H9 (cell line): ENCODE data around the gene SNRNP200. TPM values are rescaled to one million over a fixed set of nuclear protein-coding genes. Genes with fewer than 3 reads are reported as not detected.

ENCODE experiments used
- DNase-seq: peaks from one replicate; pipeline ENCODE4 v3.0.0-alpha.2; 2017
- H2AFZ ChIP-seq: one replicate; pipeline ENCODE4 v1.6.1; 2013; ENCODE audit warnings: mild to moderate bottlenecking, low read length, control low read depth, moderate library complexity
- H2AK5ac ChIP-seq: 2 replicates; pipeline ENCODE4 v1.6.1; 2013; ENCODE audit warnings: low read length, control low read depth, mixed read lengths; ENCODE audit not compliant: insufficient read length
- H2BK120ac ChIP-seq: one replicate; pipeline ENCODE4 v1.6.1; 2013; ENCODE audit warnings: low read depth, mild to moderate bottlenecking, low read length, control low read depth, inconsistent platforms; ENCODE audit not compliant: poor library complexity, severe bottlenecking
- H2BK12ac ChIP-seq: 2 replicates; pipeline ENCODE4 v1.6.1; 2013; ENCODE audit warnings: low read length, control low read depth, mixed read lengths, low read depth; ENCODE audit not compliant: insufficient read length
- H2BK15ac ChIP-seq: 2 replicates; pipeline ENCODE4 v1.6.1; 2013; ENCODE audit warnings: low read depth, low read length, control low read depth
- H2BK20ac ChIP-seq: one replicate; pipeline ENCODE4 v1.6.1; 2013; ENCODE audit warnings: low read depth, mild to moderate bottlenecking, low read length, control low read depth, inconsistent platforms; ENCODE audit not compliant: poor library complexity, severe bottlenecking
- H2BK5ac ChIP-seq: 2 replicates; pipeline ENCODE4 v1.6.1; 2013; ENCODE audit warnings: low read length, control low read depth, mixed read lengths; ENCODE audit not compliant: insufficient read length
- H3K14ac ChIP-seq: 2 replicates; pipeline ENCODE4 v1.6.1; 2013; ENCODE audit warnings: low read length, control low read depth; ENCODE audit not compliant: insufficient read depth
- H3K18ac ChIP-seq: 2 replicates; pipeline ENCODE4 v1.6.1; 2013; ENCODE audit warnings: low read depth, mild to moderate bottlenecking, mixed read lengths, low read length, control low read depth; ENCODE audit not compliant: insufficient read length
- H3K23ac ChIP-seq: 2 replicates; pipeline ENCODE4 v1.6.1; 2013; ENCODE audit warnings: low read length, control low read depth, mixed read lengths, low read depth; ENCODE audit not compliant: insufficient read length
- H3K23me2 ChIP-seq: 2 replicates; pipeline ENCODE4 v1.6.1; 2013; ENCODE audit warnings: low read depth, mild to moderate bottlenecking, mixed read lengths, low read length, control low read depth; ENCODE audit not compliant: insufficient read length, poor library complexity, severe bottlenecking
- H3K27ac ChIP-seq: 2 replicates; pipeline ENCODE4 v1.5.1; 2013; ENCODE audit warnings: low read length, control low read depth, mixed read lengths, low read depth; ENCODE audit not compliant: insufficient read length
- H3K27me3 ChIP-seq: 2 replicates; pipeline ENCODE4 v1.6.1; 2013; ENCODE audit warnings: low read length, control low read depth, inconsistent platforms; ENCODE audit not compliant: insufficient read depth
- H3K4ac ChIP-seq: 2 replicates; pipeline ENCODE4 v1.6.1; 2013; ENCODE audit warnings: low read depth, mild to moderate bottlenecking, control low read depth, inconsistent platforms, low read length, moderate library complexity
- H3K4me1 ChIP-seq: 2 replicates; pipeline ENCODE4 v1.6.1; 2013; ENCODE audit warnings: low read length, control low read depth, inconsistent platforms; ENCODE audit not compliant: insufficient read depth
- H3K4me2 ChIP-seq: 2 replicates; pipeline ENCODE4 v1.6.1; 2013; ENCODE audit warnings: low read length, control low read depth, mixed read lengths; ENCODE audit not compliant: insufficient read length, insufficient read depth
- H3K56ac ChIP-seq: 2 replicates; pipeline ENCODE4 v1.6.1; 2013; ENCODE audit warnings: low read depth, mild to moderate bottlenecking, mixed read lengths, low read length, control low read depth; ENCODE audit not compliant: insufficient read length
- H3K79me1 ChIP-seq: 2 replicates; pipeline ENCODE4 v1.6.1; 2013; ENCODE audit warnings: low read depth, mild to moderate bottlenecking, moderate library complexity, low read length, control low read depth, inconsistent platforms; ENCODE audit not compliant: insufficient read depth, poor library complexity, severe bottlenecking
- H3K79me2 ChIP-seq: 2 replicates; pipeline ENCODE4 v1.6.1; 2013; ENCODE audit warnings: low read length, control low read depth, inconsistent platforms; ENCODE audit not compliant: insufficient read depth
- H3K9ac ChIP-seq: 2 replicates; pipeline ENCODE4 v1.6.1; 2013; ENCODE audit warnings: low read length, control low read depth, mixed read lengths; ENCODE audit not compliant: insufficient read length; ENCODE audit errors: extremely low read depth
- H3K9me3 ChIP-seq: one replicate; pipeline ENCODE4 v1.6.1; 2013; ENCODE audit warnings: low read depth, low read length, inconsistent platforms; ENCODE audit not compliant: control insufficient read depth
- H3T11ph ChIP-seq: one replicate; pipeline ENCODE4 v1.6.1; 2013; ENCODE audit warnings: mild to moderate bottlenecking, low read length, control low read depth, inconsistent platforms
- H4K20me1 ChIP-seq: one replicate; pipeline ENCODE4 v1.6.1; 2013; ENCODE audit not compliant: control insufficient read depth, insufficient read length, insufficient read depth
- H4K5ac ChIP-seq: 2 replicates; pipeline ENCODE4 v1.6.1; 2013; ENCODE audit warnings: low read depth, mild to moderate bottlenecking, mixed read lengths, low read length, control low read depth; ENCODE audit not compliant: insufficient read length
- H4K8ac ChIP-seq: replicated peaks from 2 replicates; pipeline ENCODE4 v1.6.1; 2013; ENCODE audit warnings: low read length, control low read depth, mixed read lengths, low read depth; ENCODE audit not compliant: insufficient read length
- H4K91ac ChIP-seq: 2 replicates; pipeline ENCODE4 v1.6.1; 2013; ENCODE audit warnings: low read depth, mild to moderate bottlenecking, moderate library complexity, mixed read lengths, low read length, control low read depth; ENCODE audit not compliant: insufficient read length
- H3K27ac Mint-ChIP-seq, 3 experiments: 2 replicates in 2 of 3; 3 replicates in 1 of 3; pipeline ENCODE4 v1.8.0; 2020 to 2021; ENCODE audit warnings: mixed read lengths in 3 of 3, mild to moderate bottlenecking in 1 of 3, moderate library complexity in 1 of 3
- H3K27me3 Mint-ChIP-seq: 2 replicates; pipeline ENCODE4 v1.8.0; 2021; ENCODE audit warnings: low read depth, mild to moderate bottlenecking, moderate library complexity, mixed read lengths
- H3K36me3 Mint-ChIP-seq, 3 experiments: 2 replicates in 2 of 3; 3 replicates in 1 of 3; pipeline ENCODE4 v1.8.0; 2020 to 2021; ENCODE audit warnings: low read depth in 3 of 3, mixed read lengths in 3 of 3; ENCODE audit not compliant: insufficient read depth in 1 of 3
- H3K4me1 Mint-ChIP-seq, 2 experiments: 2 replicates each; pipeline ENCODE4 v1.8.0; 2020; ENCODE audit warnings: mixed read lengths in 2 of 2
- H3K4me3 Mint-ChIP-seq, 2 experiments: 2 replicates in 1 of 2; 3 replicates in 1 of 2; pipeline ENCODE4 v1.8.0; 2020 to 2021; ENCODE audit warnings: mild to moderate bottlenecking in 2 of 2, mixed read lengths in 2 of 2, moderate library complexity in 1 of 2
- H3K9me3 Mint-ChIP-seq, 2 experiments: 2 replicates in 1 of 2; 3 replicates in 1 of 2; pipeline ENCODE4 v1.8.0; 2020; ENCODE audit warnings: mild to moderate bottlenecking in 2 of 2, mixed read lengths in 2 of 2, moderate library complexity in 1 of 2
- WGBS: extraction: QIAGEN DNeasy Blood & Tissue Kit; methylation state at CpG from one replicate; pipeline ENCODE4 v1.1.7; 2013; ENCODE audit warnings: missing lambda C conversion rate, low lambda C conversion rate, mixed read lengths; ENCODE audit not compliant: insufficient read length; ENCODE audit errors: extremely low coverage; 5-methylcytosine and 5-hydroxymethylcytosine counted together
- total RNA-seq: library from RNA; stranded (reverse); gene quantifications from 2 replicates; pipeline ENCODE4 v1.2.1, GENCODE V29; 2021
- TF ChIP-seq, protein P1 (sequence below): fragments of 200-600 bp; sonication (generic); conservative IDR thresholded peaks from 3 replicates; pipeline ENCODE4 v1.8.0; 2021; ENCODE audit warnings: antibody characterized with exemption, mild to moderate bottlenecking

SNRNP200 gene
- total RNA-seq, 1 experiment from 2014 or later: 215 TPM

DNA sequence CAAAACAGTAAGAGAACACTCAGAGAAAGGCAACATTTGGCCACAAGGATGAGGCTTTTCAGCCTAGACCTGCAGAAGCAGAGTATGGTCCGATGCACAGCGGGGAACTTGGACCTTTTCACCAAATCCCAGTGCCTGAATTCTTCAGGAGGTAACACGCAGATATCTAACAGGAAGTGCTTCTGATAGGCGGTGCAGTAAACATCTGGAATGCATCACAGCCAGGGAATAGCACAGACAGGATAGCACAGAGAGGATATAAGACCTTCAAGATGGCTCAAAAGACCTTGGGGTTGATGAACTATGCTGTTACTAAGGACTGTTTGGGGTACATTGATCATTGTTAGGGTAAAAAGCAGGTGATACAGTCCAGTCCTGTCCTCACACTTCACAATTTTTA, 41.3 kb downstream of the SNRNP200 start:
- no peak overlapping the region for H3K56ac ChIP-seq
- Mint-ChIP-seq H3K4me3 (peak overlapping the region; percentile 11 to 83), H3K36me3 (peaks cover 15 to 34% (median 23%) of the 10 kb centered on the region in 3 experiments; a peak in 6 of 7 replicates), H3K27me3 (no peaks in the 10 kb centered on the region), H3K4me1 (peaks cover 26 to 29% of the 10 kb centered on the region in 2 experiments), H3K27ac (no peak overlapping the region; a peak in 1 of 7 replicates), H3K9me3 (no peaks in the 10 kb centered on the region)
- peaks cover 5% of the 10 kb centered on the region for H3K23me2 ChIP-seq
- H4K91ac ChIP-seq: no peak overlapping the region
- H4K20me1 ChIP-seq: no peaks in the 10 kb centered on the region
- H2AFZ ChIP-seq: no peak overlapping the region
- H2BK15ac ChIP-seq: no peak overlapping the region
- no peak for DNase-seq
- no peaks in the 10 kb centered on the region; the same call in 1 of the 2 replicates for H3K79me2 ChIP-seq
- H3T11ph ChIP-seq: no peak overlapping the region
- no peak overlapping the region for H3K18ac ChIP-seq
- H3K23ac ChIP-seq: no peak overlapping the region
- no peak overlapping the region for H2AK5ac ChIP-seq
- no peak overlapping the region for H3K4ac ChIP-seq
- peak overlapping the region; percentile 74 for H3K4me2 ChIP-seq
- no peaks in the 10 kb centered on the region for H3K9me3 ChIP-seq
- H3K79me1 ChIP-seq: peaks cover 5% of the 10 kb centered on the region
- H2BK5ac ChIP-seq: no peak overlapping the region
- no peak overlapping the region for H2BK20ac ChIP-seq
- H3K27me3 ChIP-seq: no peaks in the 10 kb centered on the region
- H2BK120ac ChIP-seq: no peak overlapping the region
- H4K5ac ChIP-seq: no peak overlapping the region
- no peak overlapping the region for H3K9ac ChIP-seq
- H4K8ac ChIP-seq: no peak overlapping the region
- no peak overlapping the region for H3K27ac ChIP-seq
- no peak overlapping the region for H3K14ac ChIP-seq
- WGBS: no CpG with 5 or more reads among the region's 4 CpGs
- no peaks in the 10 kb centered on the region for H3K4me1 ChIP-seq
- TF ChIP-seq, protein P1, sequence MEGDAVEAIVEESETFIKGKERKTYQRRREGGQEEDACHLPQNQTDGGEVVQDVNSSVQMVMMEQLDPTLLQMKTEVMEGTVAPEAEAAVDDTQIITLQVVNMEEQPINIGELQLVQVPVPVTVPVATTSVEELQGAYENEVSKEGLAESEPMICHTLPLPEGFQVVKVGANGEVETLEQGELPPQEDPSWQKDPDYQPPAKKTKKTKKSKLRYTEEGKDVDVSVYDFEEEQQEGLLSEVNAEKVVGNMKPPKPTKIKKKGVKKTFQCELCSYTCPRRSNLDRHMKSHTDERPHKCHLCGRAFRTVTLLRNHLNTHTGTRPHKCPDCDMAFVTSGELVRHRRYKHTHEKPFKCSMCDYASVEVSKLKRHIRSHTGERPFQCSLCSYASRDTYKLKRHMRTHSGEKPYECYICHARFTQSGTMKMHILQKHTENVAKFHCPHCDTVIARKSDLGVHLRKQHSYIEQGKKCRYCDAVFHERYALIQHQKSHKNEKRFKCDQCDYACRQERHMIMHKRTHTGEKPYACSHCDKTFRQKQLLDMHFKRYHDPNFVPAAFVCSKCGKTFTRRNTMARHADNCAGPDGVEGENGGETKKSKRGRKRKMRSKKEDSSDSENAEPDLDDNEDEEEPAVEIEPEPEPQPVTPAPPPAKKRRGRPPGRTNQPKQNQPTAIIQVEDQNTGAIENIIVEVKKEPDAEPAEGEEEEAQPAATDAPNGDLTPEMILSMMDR: no peak
- no peak overlapping the region for H2BK12ac ChIP-seq
